Osteoblast (primary cell): Measurements from ENCODE around the gene ADCY1. TPM values are rescaled to one million over a fixed set of nuclear protein-coding genes. Genes with fewer than 3 reads are reported as not detected.

ENCODE experiments used
- DNase-seq: peaks from one replicate; pipeline ENCODE4 v3.0.0; 2011; ENCODE audit warnings: low spot score, mixed read lengths; ENCODE audit not compliant: insufficient read length; ENCODE audit errors: missing footprints
- H2AFZ ChIP-seq: 2 replicates; pipeline ENCODE4 v1.6.0; 2011; ENCODE audit warnings: mild to moderate bottlenecking, low read length
- H3K27ac ChIP-seq: 2 replicates; pipeline ENCODE4 v1.5.1; 2011; ENCODE audit warnings: mild to moderate bottlenecking, low read depth, low read length, moderate library complexity
- H3K27me3 ChIP-seq: 2 replicates; pipeline ENCODE4 v1.6.0; 2012; ENCODE audit warnings: mild to moderate bottlenecking, control low read depth, inconsistent platforms, low read length, moderate library complexity; ENCODE audit not compliant: insufficient read depth
- H3K36me3 ChIP-seq: 2 replicates; pipeline ENCODE4 v1.5.1; 2011; ENCODE audit warnings: mild to moderate bottlenecking, low read length, control low read depth, moderate library complexity; ENCODE audit not compliant: insufficient read depth
- H3K4me1 ChIP-seq: 2 replicates; pipeline ENCODE4 v1.5.1; 2011; ENCODE audit warnings: mild to moderate bottlenecking, low read length, control low read depth, moderate library complexity; ENCODE audit not compliant: insufficient read depth
- H3K4me2 ChIP-seq: 2 replicates; pipeline ENCODE4 v1.6.0; 2011; ENCODE audit warnings: mild to moderate bottlenecking, low read length; ENCODE audit not compliant: insufficient read depth
- H3K4me3 ChIP-seq: fragments of 200-600 bp; sonication (generic); 3 replicates; pipeline ENCODE4 v1.5.1; 2012; ENCODE audit warnings: mild to moderate bottlenecking, low read length, inconsistent platforms; ENCODE audit not compliant: insufficient read depth
- H3K79me2 ChIP-seq: 2 replicates; pipeline ENCODE4 v1.6.0; 2012; ENCODE audit warnings: mild to moderate bottlenecking, low read length, control low read depth, inconsistent platforms; ENCODE audit not compliant: insufficient read depth
- H3K9me3 ChIP-seq: 2 replicates; pipeline ENCODE4 v1.5.1; 2011; ENCODE audit warnings: low read depth, low read length, control low read depth
- H4K20me1 ChIP-seq: 2 replicates; pipeline ENCODE4 v1.6.0; 2012; ENCODE audit warnings: mild to moderate bottlenecking, low read length, control low read depth; ENCODE audit not compliant: insufficient read depth
- total RNA-seq: library from RNA; depleted of rRNA; stranded (reverse); fragments of >200 nt; gene quantifications from 2 replicates; pipeline ENCODE4 v1.2.3, GENCODE V29; 2012
- TF ChIP-seq, protein P1 (sequence below): IDR thresholded peaks from 2 replicates; pipeline ENCODE4 v1.5.1; 2011; ENCODE audit warnings: mild to moderate bottlenecking, low read depth, low read length, moderate library complexity; ENCODE audit errors: extremely low read depth

The ADCY1 gene
- total RNA-seq, 1 donor, result 1.1 TPM

- Histone ChIP-seq H3K4me3 (no peak overlapping the region), H3K27me3 (peaks cover 53% of the 10 kb centered on the region), H2AFZ (no peak overlapping the region), H3K9me3 (no peaks in the 10 kb centered on the region), H3K4me1 (no peaks in the 10 kb centered on the region), H3K4me2 (peak overlapping the region; percentile 39), H4K20me1 (no peaks in the 10 kb centered on the region), H3K79me2 (no peaks in the 10 kb centered on the region), H3K36me3 (no peaks in the 10 kb centered on the region), H3K27ac (no peak overlapping the region)
- peak; percentile 97 for DNase-seq
- TF ChIP-seq, protein P1, sequence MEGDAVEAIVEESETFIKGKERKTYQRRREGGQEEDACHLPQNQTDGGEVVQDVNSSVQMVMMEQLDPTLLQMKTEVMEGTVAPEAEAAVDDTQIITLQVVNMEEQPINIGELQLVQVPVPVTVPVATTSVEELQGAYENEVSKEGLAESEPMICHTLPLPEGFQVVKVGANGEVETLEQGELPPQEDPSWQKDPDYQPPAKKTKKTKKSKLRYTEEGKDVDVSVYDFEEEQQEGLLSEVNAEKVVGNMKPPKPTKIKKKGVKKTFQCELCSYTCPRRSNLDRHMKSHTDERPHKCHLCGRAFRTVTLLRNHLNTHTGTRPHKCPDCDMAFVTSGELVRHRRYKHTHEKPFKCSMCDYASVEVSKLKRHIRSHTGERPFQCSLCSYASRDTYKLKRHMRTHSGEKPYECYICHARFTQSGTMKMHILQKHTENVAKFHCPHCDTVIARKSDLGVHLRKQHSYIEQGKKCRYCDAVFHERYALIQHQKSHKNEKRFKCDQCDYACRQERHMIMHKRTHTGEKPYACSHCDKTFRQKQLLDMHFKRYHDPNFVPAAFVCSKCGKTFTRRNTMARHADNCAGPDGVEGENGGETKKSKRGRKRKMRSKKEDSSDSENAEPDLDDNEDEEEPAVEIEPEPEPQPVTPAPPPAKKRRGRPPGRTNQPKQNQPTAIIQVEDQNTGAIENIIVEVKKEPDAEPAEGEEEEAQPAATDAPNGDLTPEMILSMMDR, result no peak
These were observed 717 bp downstream of the ADCY1 start for GRCh38 chr7:45574669-45575500.

DNA sequence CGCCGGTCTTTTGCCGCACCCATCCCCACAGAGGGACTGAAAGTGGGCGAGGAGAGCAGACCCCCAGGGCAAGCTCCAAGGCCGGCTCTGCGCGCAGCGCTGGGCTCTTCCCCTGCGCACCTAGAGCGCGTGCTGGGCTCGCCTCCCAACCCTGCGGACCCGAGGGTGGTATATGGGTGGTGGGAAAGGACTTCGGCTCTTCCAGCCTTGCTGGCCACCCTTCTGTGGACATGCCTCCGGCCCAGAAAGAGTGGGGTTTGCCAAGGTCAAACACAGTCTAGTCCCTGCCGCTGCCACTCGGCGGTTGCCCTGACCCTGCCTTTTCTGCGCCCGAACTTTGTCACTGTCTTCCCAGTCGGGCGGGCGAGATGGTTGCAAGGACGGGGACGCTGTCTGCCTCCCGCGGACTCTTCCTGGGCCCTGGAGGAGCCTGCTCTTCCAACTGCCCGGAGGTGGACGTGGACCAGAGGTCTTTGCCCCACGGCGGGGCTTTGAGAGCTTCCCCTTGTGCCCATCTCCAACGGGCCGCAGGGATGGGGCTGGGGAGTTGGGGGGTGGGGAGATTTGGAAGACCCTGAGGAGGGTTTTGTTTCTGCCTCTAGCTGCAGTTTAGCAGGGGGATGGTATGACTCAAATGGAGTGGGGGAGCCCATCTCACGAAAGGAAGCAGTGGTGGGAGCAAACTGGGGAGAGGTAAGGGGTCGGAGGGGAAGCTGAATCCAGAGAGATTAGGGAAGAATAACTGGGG, 1.5 kb downstream of the ADCY1 start:
- Histone ChIP-seq H3K4me3 (no peak overlapping the region), H2AFZ (no peak overlapping the region), H3K4me2 (no peak overlapping the region), H3K4me1 (no peaks in the 10 kb centered on the region), H3K27ac (no peak overlapping the region), H4K20me1 (no peaks in the 10 kb centered on the region), H3K9me3 (no peaks in the 10 kb centered on the region), H3K79me2 (no peaks in the 10 kb centered on the region), H3K27me3 (peaks cover 53% of the 10 kb centered on the region), H3K36me3 (no peaks in the 10 kb centered on the region)
- DNase-seq, result peak; percentile 83
- TF ChIP-seq, protein P1, result no peak

GRCh38 chr7:45576249-45576929, 2.2 kb downstream of the ADCY1 start:
- Histone ChIP-seq H3K9me3 (no peaks in the 10 kb centered on the region), H3K27me3 (peaks cover 53% of the 10 kb centered on the region), H3K27ac (no peak overlapping the region), H3K36me3 (no peaks in the 10 kb centered on the region), H4K20me1 (no peaks in the 10 kb centered on the region), H3K79me2 (no peaks in the 10 kb centered on the region), H3K4me2 (no peak overlapping the region), H2AFZ (no peak overlapping the region), H3K4me3 (no peak overlapping the region), H3K4me1 (no peaks in the 10 kb centered on the region)
- peak; percentile 90 for DNase-seq
- TF ChIP-seq, protein P1, result no peak
